Smooth muscle cell of bladder (primary cell): ENCODE data around the gene TMEM169. TPM values are rescaled to one million over a fixed set of nuclear protein-coding genes. Genes with fewer than 3 reads are reported as not detected.

Experiments
- total RNA-seq: library from RNA; depleted of rRNA; stranded (reverse); fragments of >200 nt; gene quantifications from 2 replicates; pipeline ENCODE4 v1.2.3, GENCODE V29; 2014

Gene TMEM169
- total RNA-seq = 0.09 and 0.14 TPM in 2 replicates

GRCh38 chr2:216081487-216082116, at the start of gene TMEM169, which contains the start of gene PECR:
Gene TMEM169, plus strand, starts transcription at chr2:216081919. Its CDS starts 14,045 bp downstream, at chr2:216095964.
Gene PECR, minus strand, starts transcription at chr2:216081809. Its CDS starts 68 bp downstream, at chr2:216081741.

GRCh38 chr2:216108967-216109921, 27.5 kb downstream of the TMEM169 start, which contains the start of gene XRCC5:
Gene XRCC5, plus strand, starts transcription at chr2:216109348. Its CDS starts 89 bp downstream, at chr2:216109437.

Other genes starting within 250 kb of the TMEM169 start
- 0.71 and 1.2 TPM in 2 replicates for gene MREG, start 68.4 kb upstream of the TMEM169 start, total RNA-seq
- 14.6 and 16.6 TPM in 2 replicates for gene PECR, start 110 bp upstream of the TMEM169 start, total RNA-seq
- gene XRCC5, start 27.4 kb downstream of the TMEM169 start, total RNA-seq = 172 and 190 TPM in 2 replicates